Tibial nerve (tissue), 4 donors: ENCODE measurements around the gene PITPNM1. TPM values are rescaled to one million over a fixed set of nuclear protein-coding genes. Genes with fewer than 3 reads are reported as not detected.

Experiments used
- DNase-seq, 2 donors: peaks; one replicate each; pipeline ENCODE4 v3.0.0-alpha.2; 2019; ENCODE audit warnings: low spot score in 2 of 2
- H3K27ac ChIP-seq, 4 donors: fragments of 200-600 bp; sonication (generic) in 3 of 4; one replicate each; pipeline ENCODE4 v1.5.1; 2017 to 2019; ENCODE audit warnings: mild to moderate bottlenecking in 1 of 4
- H3K27me3 ChIP-seq, 2 donors: fragments of 200-600 bp; sonication (generic) in 1 of 2; one replicate each; pipeline versions ENCODE4 v1.5.1 to v1.6.0; 2017 to 2019
- H3K36me3 ChIP-seq, 3 donors: fragments of 200-600 bp; sonication (generic); one replicate each; pipeline ENCODE4 v1.5.1; 2018 to 2019
- H3K4me1 ChIP-seq, 4 donors: fragments of 200-600 bp; sonication (generic) in 3 of 4; one replicate each; pipeline ENCODE4 v1.5.1; 2017 to 2019
- H3K4me3 ChIP-seq, 4 donors: fragments of 200-600 bp; sonication (generic) in 3 of 4; one replicate each; pipeline ENCODE4 v1.5.1; 2017 to 2019; ENCODE audit warnings: mild to moderate bottlenecking in 1 of 4, moderate library complexity in 1 of 4
- H3K9me3 ChIP-seq, 4 donors: fragments of 200-600 bp; sonication (generic) in 3 of 4; one replicate each; pipeline ENCODE4 v1.5.1; 2017 to 2019
- CTCF ChIP-seq, 5 experiments: fragments of 200-600 bp in 3 of 5; fragments of 450-650 bp in 2 of 5; sonication (generic) in 3 of 5; IDR thresholded peaks; one replicate each; pipeline ENCODE4 v1.5.1; 2016 to 2019; ENCODE audit warnings: antibody characterized with exemption in 5 of 5, mild to moderate bottlenecking in 3 of 5, moderate library complexity in 2 of 5
- EP300 ChIP-seq, 2 donors: sonication (generic); formaldehyde crosslinking; IDR thresholded peaks; one replicate each; pipeline ENCODE4 v1.6.1; 2017; ENCODE audit warnings: antibody characterized with exemption in 2 of 2, mild to moderate bottlenecking in 1 of 2
- POLR2A ChIP-seq, 2 donors: fragments of 450-650 bp; IDR thresholded peaks; one replicate each; pipeline ENCODE4 v1.6.1; 2017; ENCODE audit warnings: antibody characterized with exemption in 2 of 2, mild to moderate bottlenecking in 2 of 2, moderate library complexity in 2 of 2
- WGBS, 2 donors: methylation state at CpG; one replicate each; pipeline ENCODE4 v1.1.5; 2018; 5-methylcytosine and 5-hydroxymethylcytosine counted together
- total RNA-seq, 4 donors: library from RNA; depleted of rRNA; stranded (reverse); fragments of >200 nt; gene quantifications; one replicate each; pipeline ENCODE4 v1.1.0, GENCODE V29; 2016

The PITPNM1 gene
- total RNA-seq, 4 donors from 2014 or later, result 22.8 to 69.6 (median 38.6) TPM

DNA sequence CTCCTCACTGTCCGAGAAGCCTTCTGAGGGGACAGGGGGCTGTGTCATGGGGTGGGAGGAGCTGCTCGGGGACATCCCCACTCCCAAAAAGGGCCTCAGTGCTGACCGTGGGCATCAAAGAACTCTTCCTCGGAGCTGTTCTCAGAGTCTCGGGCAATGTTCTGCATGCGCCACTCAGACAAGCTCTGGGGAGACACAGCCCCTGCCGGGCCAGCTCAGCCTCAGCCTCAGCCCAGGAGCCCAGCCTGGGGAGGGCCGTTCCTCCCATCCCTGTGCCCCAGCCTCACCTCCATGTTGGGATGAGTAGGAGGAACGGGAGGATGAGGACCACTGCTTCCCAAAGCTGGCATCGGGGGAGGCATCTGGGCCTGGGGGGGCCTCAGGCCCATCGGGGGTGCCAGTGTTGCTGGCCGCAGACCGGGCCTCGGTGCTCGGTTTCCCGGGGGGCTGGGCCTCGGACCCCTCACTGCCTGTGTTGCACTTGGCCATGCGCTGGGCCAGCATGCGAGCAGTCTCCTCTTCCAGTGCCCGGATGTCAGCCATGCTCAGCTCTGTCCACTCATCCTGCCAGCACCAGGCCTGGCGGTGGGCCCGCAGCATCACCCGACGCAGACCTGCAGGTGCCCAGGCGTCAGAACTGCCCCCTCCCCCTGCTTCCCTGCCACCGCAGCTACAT, 5.2 kb downstream of the PITPNM1 start:
- TF ChIP-seq EP300 (IDR thresholded peaks at IDR 0.05), result no peak
- TF ChIP-seq CTCF (IDR thresholded peaks at IDR 0.05), result no peak
- TF ChIP-seq POLR2A (IDR thresholded peaks at IDR 0.05), result no peak
- H3K27me3 ChIP-seq, result no peaks in the 10 kb centered on the region
- peaks cover 0 to 22% (median 7%) of the 10 kb centered on the region in 4 donors for H3K4me1 ChIP-seq
- H3K9me3 ChIP-seq, result no peaks in the 10 kb centered on the region
- no peak for DNase-seq
- H3K36me3 ChIP-seq, result peaks cover 0 to 72% (median 16%) of the 10 kb centered on the region in 3 donors
- no peak overlapping the region for H3K27ac ChIP-seq
- H3K4me3 ChIP-seq, result no peak overlapping the region
- 88 to 92% methylated on average over 9 to 26 of the region's 26 CpGs for WGBS, 2 donors

DNA sequence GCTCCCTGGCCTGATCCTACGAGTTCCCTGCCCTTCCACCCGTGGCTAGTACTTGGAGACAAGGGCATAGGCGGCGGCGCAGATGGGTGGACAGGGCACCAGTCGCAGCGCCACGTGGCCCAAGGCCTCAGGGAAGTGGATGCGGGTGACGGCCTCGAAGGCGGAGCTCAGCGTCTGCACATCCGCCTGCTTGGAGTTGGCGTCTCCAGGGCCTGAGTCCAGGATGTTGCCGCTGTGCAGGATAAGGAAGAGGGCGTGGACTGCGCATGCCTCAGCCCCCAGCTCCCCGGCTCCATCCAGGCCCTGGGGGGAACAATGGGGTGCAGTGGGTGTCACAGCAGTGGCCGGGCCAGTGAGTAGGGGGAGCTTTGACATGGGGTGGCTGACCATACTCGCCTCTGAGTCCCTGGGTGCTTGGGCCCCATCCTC, 6.6 kb downstream of the PITPNM1 start:
- Histone ChIP-seq H3K9me3 (no peaks in the 10 kb centered on the region), H3K27ac (no peak overlapping the region), H3K36me3 (peaks cover 0 to 86% (median 18%) of the 10 kb centered on the region in 3 donors), H3K4me3 (no peak overlapping the region), H3K4me1 (peaks cover 0 to 8% (median 3%) of the 10 kb centered on the region in 4 donors), H3K27me3 (no peaks in the 10 kb centered on the region)
- TF ChIP-seq CTCF (IDR thresholded peaks at IDR 0.05) (no peak), POLR2A (IDR thresholded peaks at IDR 0.05) (no peak), EP300 (IDR thresholded peaks at IDR 0.05) (no peak)
- WGBS, 2 donors, result 85 to 89% methylated on average over 21 of the region's 21 CpGs
- no peak for DNase-seq

GRCh38 chr11:67497656-67498291, 7.4 kb downstream of the PITPNM1 start:
- WGBS, 2 donors, result 88 to 94% methylated on average over 16 to 21 of the region's 21 CpGs
- H3K9me3 ChIP-seq, result no peaks in the 10 kb centered on the region
- no peak overlapping the region for H3K27ac ChIP-seq
- TF ChIP-seq POLR2A (IDR thresholded peaks at IDR 0.05), result no peak
- TF ChIP-seq CTCF (IDR thresholded peaks at IDR 0.05), result no peak
- no peak for TF ChIP-seq EP300 (IDR thresholded peaks at IDR 0.05)
- DNase-seq, result no peak
- H3K4me3 ChIP-seq, result no peak overlapping the region
- H3K4me1 ChIP-seq, result peaks cover 0 to under 1% (median 0%) of the 10 kb centered on the region in 4 donors
- H3K27me3 ChIP-seq, result no peaks in the 10 kb centered on the region
- H3K36me3 ChIP-seq, result peaks cover 0 to 94% (median 26%) of the 10 kb centered on the region in 3 donors

- H3K4me3 ChIP-seq, result no peak overlapping the region
- H3K9me3 ChIP-seq, result no peaks in the 10 kb centered on the region
- H3K4me1 ChIP-seq, result peaks cover 0 to 6% (median 0%) of the 10 kb centered on the region in 4 donors
- no peak overlapping the region for H3K27ac ChIP-seq
- no peaks in the 10 kb centered on the region for H3K27me3 ChIP-seq
- no peak for DNase-seq
- peaks cover 0 to 94% (median 20%) of the 10 kb centered on the region in 3 donors for H3K36me3 ChIP-seq
- TF ChIP-seq POLR2A (IDR thresholded peaks at IDR 0.05) (no peak), CTCF (IDR thresholded peaks at IDR 0.05) (no peak), EP300 (IDR thresholded peaks at IDR 0.05) (no peak)
- 88 to 91% methylated on average over 12 of the region's 12 CpGs for WGBS, 2 donors
Observed at GRCh38 chr11:67496113-67496512, 9.1 kb downstream of the PITPNM1 start.
